Ovary (tissue), 3 donors: ENCODE data around the gene TRMU.

Source experiments
- CTCF ChIP-seq, 3 donors: fragments of 450-650 bp in 2 of 3; fragments of 200-600 bp in 1 of 3; IDR thresholded peaks; one replicate each; pipeline versions ENCODE4 v1.5.1 to v1.8.0; 2016 to 2022; ENCODE audit warnings: antibody characterized with exemption in 3 of 3, mild to moderate bottlenecking in 1 of 3
- EP300 ChIP-seq: sonication (generic); formaldehyde crosslinking; IDR thresholded peaks from one replicate; pipeline ENCODE4 v1.6.1; 2017; ENCODE audit warnings: antibody characterized with exemption
- donor health status: DM: no; HTN: no; CAD: no.

- no peak for TF ChIP-seq EP300
- TF ChIP-seq CTCF (IDR thresholded peaks at IDR 0.05) = no peak
Measured at GRCh38 chr22:46358766-46359165, 23.3 kb downstream of the TRMU start.
